Measurements from ENCODE around the gene MRTFB. TPM values are rescaled to one million over a fixed set of nuclear protein-coding genes. Genes with fewer than 3 reads are reported as not detected.
A peak's percentile ranks its signal among the peaks of the same experiment; 100 is the strongest.

The MRTFB gene
- polyA plus RNA-seq, 4 donors: 28.9 to 41.3 (median 35.7) TPM

DNA sequence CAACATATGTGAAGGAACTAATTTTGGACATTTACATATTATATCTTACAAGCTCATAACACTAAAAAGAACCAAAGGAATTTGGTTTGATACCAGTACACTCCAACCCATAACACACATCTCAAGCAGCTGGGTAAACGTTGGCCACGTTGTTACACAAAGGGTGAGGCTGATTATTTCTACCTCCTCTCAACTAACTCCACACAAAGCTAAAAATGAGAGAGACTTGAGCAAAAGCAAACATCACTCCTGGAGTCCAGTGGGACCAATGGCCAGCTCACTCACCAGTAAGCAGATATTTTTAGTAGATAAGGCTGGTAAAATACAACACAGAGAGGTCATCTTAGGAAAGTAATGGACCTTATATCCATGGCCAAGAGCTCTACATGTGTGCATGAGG lies 207.6 kb downstream of the MRTFB start:
- no peak for DNase-seq (ENCODE audit: low read depth in 4 of 4, low spot score in 2 of 4)

DNA sequence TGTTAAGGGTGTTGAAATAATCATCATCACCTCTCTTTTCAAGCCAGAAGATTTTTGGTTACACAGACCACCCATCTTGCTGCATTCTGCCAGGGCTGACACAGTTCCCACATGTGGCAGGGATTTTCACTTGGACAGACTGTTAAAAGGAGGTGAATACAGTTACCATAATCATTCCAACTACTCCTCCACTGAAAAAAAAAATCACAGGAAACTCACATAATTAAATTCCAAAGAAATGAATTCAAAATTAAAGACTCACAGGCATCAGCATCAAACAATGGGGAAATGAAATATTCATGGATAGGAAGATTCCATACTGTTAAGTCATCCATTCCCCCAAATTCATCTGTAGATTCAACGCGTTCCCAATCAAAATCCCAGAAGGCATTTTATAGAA lies 209.4 kb downstream of the MRTFB start:
- DNase-seq (ENCODE audit: low read depth in 4 of 4, low spot score in 2 of 4): no peak

DNA sequence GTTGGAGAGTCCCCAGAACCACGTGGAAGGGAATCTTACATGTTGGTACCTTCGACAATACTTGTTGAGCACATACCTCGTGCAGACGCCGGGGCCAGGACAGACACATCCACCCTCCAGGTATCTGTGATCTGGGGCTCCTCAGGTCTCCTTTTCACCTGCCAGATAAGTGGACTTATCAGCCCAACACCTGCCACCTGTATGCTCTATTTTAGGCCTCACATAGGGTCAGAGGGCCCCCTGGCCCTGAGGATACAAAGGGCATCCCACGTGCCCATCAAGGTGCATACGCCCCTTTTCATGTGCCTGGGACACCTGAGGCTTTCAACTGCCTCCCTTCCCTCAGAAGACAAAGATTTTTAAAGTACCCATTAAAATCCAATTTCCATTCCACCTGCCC lies 212.7 kb downstream of the MRTFB start:
- no peak for DNase-seq (ENCODE audit: low read depth in 4 of 4, low spot score in 2 of 4)

DNA sequence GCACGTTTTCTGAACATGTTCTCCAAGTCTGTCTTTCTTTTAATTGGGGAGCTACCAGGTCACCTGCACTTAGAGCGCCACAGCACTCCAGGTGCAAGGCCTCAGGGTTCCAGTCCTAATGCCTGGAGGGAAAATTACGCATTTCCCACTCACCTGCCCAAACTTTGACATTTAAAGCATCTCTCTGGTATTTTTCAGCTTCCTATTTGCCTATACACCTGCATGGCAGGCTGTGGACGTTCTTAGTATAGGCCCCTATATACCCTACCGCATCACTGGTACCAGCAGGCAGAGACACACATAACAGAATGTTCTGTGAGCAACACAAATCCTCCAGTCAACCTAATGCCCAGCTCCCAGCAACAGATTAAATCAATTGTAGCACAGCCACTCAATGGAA lies 213.3 kb downstream of the MRTFB start:
- DNase-seq (ENCODE audit: low read depth in 4 of 4, low spot score in 2 of 4): no peak

DNA sequence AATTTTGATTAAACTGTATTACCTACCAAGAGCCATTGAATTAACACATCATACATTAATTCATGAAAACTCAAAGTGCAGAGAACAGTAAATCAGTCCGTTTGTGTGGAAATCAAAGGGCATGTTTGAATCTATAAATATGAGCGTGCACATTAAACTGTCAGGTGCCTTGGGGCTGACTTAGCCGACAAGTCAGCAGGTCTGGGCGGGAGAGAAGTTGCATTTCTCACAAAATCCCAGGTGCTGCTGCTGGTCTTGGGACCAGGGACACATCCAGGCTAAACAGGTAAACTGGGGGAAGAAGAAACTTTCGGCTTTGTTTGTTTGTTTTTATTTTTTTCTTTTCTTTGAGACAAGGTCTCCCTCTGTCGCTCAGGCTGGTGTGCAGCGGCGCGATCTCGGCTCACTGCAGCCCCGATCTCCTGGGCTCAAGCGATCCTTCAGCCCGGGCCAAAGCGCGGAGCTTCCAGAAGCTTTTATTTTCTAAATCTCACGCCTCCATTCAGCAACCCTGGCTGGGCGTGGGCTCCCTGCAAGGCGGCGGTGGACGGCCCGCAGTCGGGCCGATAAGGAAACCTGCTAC lies 213.9 kb downstream of the MRTFB start:
- DNase-seq (ENCODE audit: low read depth in 4 of 4, low spot score in 2 of 4): peak in 1 of 4 donors; percentile 74

DNA sequence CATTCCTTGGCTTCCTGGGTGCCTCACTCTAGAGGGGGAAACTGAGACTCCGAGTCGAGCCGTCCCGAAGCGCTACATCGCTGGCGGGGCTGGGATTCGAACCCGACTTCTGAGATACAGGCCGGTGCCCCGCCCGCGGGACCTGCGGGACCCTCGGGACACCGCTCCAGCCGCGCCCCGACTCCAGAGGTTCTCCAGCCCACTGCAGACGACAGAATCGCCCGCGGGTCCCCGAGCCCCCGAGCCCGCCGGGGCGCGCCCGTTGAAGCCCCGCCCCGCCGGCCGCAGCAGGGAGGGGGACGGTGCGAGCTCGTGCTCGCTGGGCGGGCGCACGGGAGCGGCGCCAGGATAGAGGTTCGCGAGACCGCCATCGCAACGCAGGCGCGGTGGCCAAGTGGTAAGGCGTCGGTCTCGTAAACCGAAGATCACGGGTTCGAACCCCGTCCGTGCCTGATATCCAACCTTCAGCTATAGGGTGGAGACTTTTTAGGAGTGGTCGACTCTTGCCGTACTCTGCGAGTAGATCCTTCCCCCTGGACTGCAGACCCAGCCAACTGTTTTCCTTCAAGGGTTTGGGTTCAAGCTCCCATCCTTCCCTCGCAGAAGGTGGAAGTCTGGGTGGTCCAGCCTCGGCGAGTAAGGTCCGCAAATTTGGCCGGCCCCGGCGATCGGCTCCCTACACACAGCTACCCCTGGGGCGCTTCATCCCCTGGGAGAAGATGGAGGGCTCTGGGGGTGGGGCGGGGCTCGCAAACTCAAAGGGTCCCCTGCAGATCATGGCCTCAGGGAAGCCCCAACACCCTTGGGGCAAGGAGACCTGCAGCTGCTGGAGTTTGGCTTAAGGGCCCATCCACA lies 214.6 kb downstream of the MRTFB start:
- peak; percentile 86 to 90 (median 88) for DNase-seq (ENCODE audit: low read depth in 4 of 4, low spot score in 2 of 4)

DNA sequence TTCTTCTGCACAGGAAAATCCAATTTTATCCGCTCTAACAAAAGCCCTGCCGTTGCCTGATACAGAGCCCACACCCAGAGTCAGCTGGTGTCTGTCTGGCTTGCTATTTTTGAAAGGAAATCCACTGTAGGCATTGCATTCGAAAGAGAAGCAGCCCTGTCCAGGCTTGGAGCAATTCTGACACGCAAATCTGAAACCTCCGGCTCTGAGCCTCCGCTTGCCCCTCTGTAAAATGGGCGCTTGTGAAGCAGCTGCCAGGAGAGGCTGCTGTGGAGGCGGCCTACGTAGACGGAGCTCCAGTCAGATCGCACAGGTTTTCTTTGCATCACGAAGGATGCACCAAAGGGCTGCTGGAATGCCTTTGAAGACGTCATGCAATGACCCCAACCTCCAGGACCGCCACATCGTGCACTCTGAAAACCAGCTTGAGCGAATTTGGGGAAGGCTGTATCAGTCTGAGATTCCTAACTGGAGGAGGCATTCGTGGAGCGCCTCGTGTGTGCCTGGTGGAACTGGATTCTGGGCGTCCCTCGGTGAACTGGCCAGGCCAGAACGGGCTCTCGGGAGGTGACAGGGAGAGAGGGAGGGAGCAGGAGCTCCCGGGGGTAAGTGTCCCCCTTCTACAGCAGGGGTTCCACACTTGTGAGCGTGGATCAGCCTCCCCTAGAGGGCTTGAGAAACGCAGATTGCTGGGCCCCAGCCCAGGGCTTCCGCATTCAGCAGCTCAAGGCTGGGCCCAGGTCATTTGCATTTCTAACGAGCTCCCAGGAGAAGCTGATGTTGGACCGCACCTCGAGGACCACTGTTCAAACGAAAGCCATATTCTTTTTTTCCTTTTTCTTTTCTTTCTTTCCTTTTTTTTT lies 215.5 kb downstream of the MRTFB start:
- no peak for DNase-seq (ENCODE audit: low read depth in 4 of 4, low spot score in 2 of 4)

DNA sequence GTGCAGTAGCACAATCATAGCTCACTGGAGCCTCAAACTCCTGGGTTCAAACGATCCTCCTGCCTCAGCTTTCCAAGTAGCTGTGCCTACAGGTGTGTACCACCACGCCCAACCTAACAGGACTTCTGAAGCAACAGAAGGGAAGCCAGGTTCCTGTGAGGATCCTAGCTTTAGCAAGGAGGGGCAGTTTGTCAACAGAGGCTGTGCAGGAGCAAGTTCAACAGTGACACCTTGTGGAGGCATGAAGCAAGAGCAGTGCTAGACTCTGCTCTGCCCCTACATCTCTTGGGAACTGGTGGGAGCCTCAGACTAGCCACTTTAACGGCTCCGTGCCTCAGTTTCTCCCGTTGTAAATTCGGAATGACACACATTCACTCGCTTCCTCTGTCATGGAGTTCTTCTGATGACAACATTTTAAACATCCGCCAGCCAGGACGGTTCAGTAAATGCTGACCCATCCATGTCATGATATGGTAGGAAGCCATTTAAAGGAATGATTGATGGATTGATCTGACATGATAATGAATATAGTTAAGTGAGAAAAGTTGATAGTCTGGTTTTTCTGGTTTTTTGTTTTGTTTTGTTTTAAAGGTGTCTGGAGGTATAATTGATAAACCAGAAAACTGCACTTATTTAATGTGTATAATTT lies 218.7 kb downstream of the MRTFB start:
- no peak for DNase-seq (ENCODE audit: low read depth in 4 of 4, low spot score in 2 of 4)

DNA sequence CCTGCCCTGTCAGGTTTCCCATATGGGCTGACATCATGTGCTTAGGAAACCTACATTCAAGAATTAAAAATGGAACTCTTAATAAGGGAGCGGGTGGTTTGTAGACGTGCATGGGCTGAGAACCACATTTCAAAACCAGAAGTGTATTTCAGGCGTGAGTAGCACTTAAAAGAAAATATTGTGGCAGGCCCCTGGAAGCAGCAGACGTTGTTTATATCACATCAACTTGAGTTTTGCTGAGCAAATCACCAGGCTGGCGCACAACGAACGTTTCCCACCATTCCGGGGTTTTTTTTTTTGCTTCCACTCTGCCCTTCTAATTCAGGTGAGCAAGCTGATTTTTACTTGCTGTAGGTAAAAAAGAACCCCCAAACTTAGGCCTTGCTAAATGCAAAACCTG lies 220.2 kb downstream of the MRTFB start:
- no peak for DNase-seq (ENCODE audit: low read depth in 4 of 4, low spot score in 2 of 4)

DNA sequence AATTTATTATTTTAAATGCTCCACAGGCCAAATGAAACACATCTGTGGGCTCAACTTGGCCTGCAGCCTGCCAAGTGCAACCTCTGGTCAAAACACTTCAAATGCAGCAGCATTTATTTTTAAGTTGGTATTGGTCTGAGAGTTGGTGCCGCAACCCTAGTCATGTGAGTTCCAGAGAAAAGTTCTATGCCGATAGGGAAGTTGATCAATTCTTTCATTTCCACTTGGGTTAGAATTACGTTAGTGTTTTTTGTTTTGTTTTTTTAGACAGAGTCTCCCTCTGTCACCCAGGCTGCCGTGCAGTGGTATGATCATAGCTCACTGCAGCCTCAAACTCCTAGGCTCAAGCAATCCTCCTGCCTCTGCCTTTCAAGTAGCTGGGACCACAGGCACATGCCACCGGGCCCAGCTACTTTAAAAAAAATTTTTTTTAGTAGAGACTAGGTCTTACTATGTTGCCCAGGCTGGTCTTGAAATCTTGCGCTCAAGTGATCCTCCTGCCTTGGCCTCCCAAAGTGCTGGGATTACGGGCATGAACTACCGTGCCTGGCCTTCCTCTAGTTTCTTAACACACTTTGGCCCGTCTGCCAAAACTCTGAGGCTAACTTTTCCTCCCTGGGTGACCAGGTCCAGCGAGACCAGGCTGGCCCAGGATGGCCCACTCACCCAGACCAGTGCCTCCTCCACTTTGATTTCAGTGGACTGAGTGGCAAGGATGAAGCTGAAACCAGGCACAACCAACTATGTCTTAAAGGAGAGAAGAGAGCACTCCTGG lies 221.1 kb downstream of the MRTFB start:
- no peak for DNase-seq (ENCODE audit: low read depth in 4 of 4, low spot score in 2 of 4)

DNA sequence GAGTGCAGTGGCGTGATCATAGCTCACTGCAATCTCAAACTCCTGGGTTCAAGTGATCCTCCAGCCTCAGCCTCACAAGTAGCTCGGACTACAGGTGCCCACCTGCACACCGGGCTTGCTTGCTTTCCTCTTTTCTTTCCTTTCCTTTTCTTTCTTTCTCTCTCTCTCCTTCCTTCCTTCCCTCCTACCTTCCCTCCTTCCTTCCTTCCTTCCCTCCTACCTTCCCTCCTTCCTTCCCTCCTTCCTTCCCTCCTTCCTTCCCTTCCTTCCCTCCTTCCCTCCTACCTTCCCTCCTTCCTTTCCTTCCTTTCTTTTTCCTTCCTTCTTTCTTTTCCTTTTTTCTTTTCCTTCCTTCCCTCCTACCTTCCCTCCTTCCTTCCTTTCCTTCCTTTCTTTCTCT lies 225.5 kb downstream of the MRTFB start:
- DNase-seq (ENCODE audit: low read depth in 4 of 4, low spot score in 2 of 4): no peak

DNA sequence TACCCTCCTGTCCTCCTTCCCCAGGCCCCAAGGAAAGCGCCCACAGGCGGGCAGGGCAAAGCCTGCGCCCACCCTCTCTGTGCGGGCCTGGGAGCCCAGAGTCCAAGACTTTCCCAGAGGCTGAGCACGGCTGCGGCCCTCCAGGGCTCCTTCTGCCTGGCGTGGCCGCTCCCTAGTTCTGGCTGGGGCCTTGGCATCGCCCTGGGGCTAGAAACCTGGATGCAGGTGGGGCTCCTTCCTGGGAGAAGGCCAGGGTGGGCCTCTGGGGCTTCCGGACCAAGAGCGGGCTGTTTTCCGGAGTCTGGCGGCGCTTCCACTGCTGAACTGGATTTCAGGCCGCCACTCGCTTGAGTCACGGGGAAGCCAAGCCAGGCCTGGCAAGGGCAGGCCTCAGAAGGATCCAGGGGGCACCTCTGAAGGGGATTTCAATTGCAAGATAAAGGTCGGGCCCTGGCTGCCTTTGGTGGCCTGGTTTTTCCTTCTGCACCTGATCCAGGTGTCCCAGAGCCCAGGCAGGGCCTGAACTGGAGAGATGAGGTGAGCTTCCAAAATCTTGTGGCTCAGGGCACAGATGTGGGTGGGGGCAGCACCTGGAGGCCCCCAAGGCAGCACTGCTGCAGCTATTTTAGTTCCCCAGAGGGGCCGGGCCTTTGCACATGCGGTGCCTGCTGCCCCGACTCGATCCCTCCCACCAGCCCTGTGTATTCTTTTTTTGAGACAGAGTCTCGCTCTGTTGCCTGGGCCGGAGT lies 227.4 kb downstream of the MRTFB start:
- DNase-seq (ENCODE audit: low read depth in 4 of 4, low spot score in 2 of 4): no peak

DNA sequence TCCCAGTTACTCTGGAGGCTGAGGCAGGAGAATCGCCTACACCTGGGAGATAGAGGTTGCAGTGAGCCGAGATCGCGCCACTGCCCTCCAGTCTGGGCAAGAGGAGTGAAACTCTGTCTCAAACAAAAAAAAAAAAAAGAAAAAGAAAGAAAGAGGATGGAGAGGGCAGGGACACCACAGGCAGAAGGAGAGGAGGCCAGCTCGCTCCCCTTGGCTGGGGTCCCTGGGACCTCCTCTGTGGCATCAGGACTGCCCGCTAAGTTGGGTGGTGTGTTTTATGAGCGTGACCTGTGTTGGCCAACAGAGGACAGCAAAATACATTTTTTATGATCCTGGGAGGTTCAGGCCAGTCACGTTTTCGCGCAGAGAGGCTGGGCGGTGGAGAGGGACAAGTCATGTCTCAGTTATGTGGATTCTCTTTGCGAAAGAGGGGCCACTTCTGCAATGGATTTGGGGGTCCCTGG lies 229.6 kb downstream of the MRTFB start:
- DNase-seq (ENCODE audit: low read depth in 4 of 4, low spot score in 2 of 4): no peak

DNA sequence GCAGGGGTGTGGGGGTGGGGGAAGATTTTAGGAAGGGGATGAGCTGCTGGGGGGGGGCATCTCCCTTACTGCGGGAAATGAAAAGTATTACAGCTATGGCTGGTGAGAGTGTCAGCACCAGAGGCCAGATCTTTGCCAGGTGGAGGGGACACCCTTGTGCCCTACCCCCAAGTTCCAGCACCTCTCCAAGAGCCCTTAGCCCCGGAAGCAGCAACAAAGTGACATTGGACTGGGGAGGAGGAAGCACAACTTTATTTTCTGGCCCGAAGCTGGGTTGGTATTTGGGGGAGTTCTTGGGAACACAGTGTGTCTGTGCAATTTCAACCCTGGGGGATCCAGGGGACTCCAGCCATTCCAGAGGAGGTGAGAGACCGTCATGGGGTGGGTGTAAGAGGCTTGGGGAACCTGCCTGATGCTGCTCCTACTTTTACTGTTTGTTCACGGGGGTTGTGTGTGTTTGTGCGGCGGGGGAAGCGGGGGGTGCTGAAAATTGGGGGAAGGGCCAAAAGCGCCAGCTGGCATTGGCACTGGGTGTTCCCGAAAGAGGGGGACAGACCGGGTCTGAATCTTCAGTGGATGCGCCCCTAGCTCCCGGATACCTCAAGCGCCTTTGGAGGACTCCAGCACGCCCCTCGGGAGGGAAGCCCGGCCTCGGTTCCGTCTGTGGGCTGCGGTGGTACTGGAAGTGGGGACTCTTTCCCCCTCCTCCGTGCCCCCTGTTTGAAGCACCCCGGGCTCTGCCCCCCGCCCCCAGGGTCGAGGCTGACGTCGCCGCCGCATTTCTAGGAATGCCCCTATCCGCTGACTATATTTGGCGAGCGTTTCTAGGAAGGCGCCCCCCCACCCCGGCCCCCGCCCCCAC lies 230.3 kb downstream of the MRTFB start:
- DNase-seq (ENCODE audit: low read depth in 4 of 4, low spot score in 2 of 4): no peak

DNA sequence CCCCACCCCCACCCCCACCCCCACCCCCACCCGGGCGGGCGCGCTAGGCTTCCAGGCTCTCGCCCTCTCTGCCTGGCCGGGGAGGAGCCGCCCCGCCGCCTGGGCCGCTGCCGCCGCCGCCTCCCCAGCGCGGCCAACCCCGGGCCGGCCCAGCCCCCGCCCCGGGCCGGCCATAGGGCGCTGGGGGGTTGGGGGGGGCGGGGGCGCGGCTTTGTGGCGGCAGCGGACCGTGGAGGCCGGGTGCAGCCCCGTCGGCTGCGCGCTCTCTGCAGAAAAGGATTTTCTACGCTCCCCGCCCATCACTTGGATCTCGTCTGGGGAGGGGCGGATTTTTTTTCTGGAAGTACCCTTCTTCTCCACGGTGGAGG lies 230.9 kb downstream of the MRTFB start:
- no peak for DNase-seq (ENCODE audit: low read depth in 4 of 4, low spot score in 2 of 4)

DNA sequence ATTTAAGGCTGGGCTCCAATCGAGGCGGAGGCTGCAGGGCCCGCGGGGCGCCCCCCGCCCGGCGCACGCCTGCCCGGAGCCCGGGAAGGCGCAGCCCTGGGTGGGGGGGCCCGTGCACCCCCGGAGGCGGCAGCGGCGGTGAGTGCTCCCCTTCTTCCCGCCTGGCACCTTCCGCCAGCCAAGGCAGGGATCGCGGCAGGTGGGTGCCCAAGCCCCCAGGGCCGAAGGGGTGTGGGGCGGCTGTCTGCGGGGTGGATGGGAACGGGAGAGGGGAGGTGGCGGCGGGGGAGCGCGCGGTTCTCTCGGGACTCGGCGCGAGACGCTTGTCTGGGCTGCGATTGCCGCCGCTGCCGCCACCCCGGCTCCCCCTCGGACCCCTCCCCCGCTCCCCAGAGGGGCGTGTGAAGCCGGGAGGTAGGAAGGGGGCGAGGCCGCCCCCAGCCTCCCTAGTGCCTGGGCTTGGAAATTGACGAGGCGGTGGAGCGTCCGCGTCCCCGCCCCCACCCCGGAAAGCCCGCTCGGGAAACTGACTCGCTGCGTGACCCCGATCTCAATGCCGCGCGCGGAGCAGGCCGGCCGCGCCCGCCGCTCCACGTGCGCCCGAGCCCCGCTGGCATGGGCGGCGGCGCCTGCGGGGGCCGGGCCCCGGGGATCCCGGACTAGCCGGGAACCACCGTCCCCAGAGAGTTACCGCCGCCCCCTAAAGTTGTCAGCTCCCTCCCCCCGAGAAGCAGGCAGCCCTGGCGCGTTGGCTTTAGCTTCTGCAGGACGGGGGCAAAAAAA lies 231.5 kb downstream of the MRTFB start:
- no peak for DNase-seq (ENCODE audit: low read depth in 4 of 4, low spot score in 2 of 4)

DNA sequence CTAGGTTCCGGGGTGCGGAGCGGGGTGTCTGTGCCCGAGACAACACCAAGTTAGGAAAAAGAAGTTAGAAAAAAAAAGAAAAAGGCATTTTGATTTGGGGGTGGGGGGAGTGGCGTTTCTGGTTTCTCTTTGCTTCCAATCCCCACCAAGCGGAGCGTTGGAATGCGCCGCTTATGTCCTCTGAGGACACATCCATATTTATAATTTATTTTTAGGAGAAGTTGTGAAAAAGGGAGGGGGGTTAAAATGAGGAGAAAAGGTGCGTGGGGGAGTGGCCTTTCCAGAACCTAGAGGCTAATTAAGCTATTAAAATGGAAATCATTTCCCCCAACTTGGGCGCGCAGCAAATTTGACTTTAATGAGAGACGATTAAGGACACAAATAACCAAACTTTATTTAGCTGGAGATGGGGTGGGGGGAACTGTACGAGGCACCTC lies 232.1 kb downstream of the MRTFB start:
- no peak for DNase-seq (ENCODE audit: low read depth in 4 of 4, low spot score in 2 of 4)
